ENCODE results near the gene TMEM59.
A peak's percentile ranks its signal among the peaks of the same experiment; 100 is the strongest.
"Not testable (repeated sequence)": the region's sequence is repeated elsewhere in the genome, so short reads cannot be mapped to it uniquely, and the experiment has no call there.

The TMEM59 gene, protein sequence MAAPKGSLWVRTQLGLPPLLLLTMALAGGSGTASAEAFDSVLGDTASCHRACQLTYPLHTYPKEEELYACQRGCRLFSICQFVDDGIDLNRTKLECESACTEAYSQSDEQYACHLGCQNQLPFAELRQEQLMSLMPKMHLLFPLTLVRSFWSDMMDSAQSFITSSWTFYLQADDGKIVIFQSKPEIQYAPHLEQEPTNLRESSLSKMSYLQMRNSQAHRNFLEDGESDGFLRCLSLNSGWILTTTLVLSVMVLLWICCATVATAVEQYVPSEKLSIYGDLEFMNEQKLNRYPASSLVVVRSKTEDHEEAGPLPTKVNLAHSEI

DNA sequence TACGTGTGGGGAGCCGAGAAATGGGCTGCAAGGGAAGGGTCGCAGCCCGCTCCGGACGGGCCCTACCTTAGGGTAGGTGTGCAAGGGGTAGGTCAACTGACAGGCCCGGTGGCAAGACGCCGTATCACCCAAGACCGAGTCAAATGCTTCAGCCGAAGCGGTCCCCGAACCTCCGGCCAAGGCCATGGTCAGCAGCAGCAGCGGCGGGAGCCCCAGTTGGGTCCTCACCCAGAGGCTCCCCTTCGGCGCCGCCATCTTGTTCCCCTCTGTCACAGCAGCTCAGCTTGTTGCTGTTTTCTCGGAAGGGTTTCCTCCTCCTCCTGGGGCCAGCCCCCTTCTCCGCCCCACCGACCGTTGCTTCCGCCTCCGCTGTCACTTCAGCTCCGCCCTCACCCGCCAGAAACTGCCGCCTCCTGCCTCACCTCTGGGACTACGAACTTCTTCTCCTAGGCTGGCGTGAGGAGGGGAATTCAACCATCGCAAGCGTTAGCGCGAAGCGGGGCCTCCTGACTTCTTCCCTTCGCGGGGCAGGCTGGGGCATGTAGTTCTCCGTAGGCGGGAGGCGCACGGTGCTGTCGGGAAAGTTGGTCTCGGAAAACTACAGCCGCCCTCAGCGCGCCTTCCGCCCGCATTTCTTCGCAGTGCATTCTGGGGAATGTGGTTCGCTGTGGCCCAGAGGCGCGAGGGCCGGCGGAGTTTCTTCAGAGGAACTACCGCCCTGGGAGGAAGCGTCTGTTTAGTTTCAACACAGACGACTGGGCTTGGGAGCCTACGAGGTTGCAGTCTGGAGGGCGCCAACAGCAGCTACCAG is at the start of gene TMEM59, which contains the start of gene TCEANC2:
Gene TMEM59, minus strand, starts transcription at position 271 of the 811 bp plus-strand sequence. Its CDS starts 16 bp downstream, at position 255.
Gene TCEANC2, plus strand, starts transcription at position 675 of the 811 bp plus-strand sequence. CDS start 815 bp downstream, outside the sequence.
- H3K4me3 ChIP-seq (ENCODE audit: low read length): peak within 1 kb of the TSS; percentile 91
- TF ChIP-seq, protein P1, sequence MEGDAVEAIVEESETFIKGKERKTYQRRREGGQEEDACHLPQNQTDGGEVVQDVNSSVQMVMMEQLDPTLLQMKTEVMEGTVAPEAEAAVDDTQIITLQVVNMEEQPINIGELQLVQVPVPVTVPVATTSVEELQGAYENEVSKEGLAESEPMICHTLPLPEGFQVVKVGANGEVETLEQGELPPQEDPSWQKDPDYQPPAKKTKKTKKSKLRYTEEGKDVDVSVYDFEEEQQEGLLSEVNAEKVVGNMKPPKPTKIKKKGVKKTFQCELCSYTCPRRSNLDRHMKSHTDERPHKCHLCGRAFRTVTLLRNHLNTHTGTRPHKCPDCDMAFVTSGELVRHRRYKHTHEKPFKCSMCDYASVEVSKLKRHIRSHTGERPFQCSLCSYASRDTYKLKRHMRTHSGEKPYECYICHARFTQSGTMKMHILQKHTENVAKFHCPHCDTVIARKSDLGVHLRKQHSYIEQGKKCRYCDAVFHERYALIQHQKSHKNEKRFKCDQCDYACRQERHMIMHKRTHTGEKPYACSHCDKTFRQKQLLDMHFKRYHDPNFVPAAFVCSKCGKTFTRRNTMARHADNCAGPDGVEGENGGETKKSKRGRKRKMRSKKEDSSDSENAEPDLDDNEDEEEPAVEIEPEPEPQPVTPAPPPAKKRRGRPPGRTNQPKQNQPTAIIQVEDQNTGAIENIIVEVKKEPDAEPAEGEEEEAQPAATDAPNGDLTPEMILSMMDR (conservative IDR thresholded peaks at IDR 0.05; ENCODE audit: low read length): no peak
- DNase-seq (ENCODE audit: low read depth): peak; percentile 99

DNA sequence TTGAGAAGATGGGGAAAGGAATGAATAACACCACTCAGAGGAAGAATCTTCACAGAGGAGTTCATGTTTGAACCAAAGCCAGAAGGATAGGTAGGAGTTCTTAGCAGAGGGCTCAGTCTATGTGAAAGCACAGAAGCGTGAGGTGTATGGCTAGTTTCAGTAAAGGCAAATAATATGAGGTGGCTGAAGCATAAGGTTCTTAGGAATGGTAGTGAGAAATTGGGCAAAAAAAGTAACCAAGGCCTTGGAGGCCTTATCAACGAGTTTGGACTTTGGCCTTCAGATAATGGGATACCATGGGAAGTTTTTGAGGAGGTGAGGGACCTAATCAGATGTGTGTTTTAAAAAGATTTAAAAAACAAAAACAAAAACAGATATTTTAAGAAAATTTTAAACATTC is 47.5 kb upstream of the TMEM59 start:
- H3K4me3 ChIP-seq (ENCODE audit: low read length): no peak overlapping the region
- no peak for DNase-seq (ENCODE audit: low read depth)

DNA sequence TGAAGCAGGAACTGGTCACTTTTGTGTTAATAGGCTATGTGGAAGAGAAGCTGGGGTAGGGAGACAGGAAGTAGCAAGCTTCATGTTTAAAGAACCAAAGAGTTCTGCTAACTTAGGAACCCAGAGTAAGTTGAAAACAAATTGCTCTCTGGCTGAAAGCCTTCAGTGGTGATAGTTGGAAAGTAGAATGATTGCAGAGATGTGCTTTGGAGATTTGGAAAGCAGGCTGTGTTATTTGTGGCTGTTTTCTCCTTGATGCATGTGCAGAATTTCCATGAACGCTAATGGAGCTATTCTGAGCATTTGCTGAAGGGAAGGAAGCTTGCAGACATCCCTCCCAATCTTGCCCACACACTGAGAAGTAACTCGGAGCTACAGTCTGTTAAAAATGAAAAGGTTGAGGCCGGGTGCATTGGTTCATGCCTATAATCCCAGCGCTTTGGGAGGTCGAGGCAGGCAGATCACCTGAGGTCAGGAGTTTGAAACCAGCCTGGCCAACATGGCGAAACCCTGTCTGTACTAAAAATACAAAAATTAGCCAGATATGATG is 46.1 kb upstream of the TMEM59 start:
- TF ChIP-seq, protein P1 (conservative IDR thresholded peaks at IDR 0.05; ENCODE audit: low read length): no peak
- DNase-seq (ENCODE audit: low read depth): no peak
- no peak overlapping the region for H3K4me3 ChIP-seq (ENCODE audit: low read length)

More for the DNA sequence above, 47.5 kb upstream of the TMEM59 start:
- TF ChIP-seq, protein P1 (conservative IDR thresholded peaks at IDR 0.05; ENCODE audit: low read length): no peak

DNA sequence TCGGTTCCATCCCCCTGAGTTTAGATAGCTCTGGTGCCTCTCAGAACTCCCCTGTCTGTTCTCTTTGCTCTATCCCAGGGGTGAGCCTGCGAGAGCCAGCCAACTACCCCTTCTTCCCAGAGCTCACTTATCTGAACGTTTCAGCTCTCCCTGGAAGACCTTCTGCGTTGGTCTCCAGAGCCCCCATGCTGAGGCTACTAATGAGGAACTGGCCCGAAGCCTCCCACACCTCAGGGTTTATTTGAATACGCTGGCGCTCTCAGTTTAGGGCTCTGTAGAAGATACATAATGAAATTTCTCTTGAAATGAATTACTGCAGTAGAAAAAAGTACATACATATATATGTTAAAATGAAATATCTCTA is 43.9 kb upstream of the TMEM59 start:
- no peak overlapping the region for H3K4me3 ChIP-seq (ENCODE audit: low read length)
- no peak for DNase-seq (ENCODE audit: low read depth)
- TF ChIP-seq, protein P1 (conservative IDR thresholded peaks at IDR 0.05; ENCODE audit: low read length): no peak

DNA sequence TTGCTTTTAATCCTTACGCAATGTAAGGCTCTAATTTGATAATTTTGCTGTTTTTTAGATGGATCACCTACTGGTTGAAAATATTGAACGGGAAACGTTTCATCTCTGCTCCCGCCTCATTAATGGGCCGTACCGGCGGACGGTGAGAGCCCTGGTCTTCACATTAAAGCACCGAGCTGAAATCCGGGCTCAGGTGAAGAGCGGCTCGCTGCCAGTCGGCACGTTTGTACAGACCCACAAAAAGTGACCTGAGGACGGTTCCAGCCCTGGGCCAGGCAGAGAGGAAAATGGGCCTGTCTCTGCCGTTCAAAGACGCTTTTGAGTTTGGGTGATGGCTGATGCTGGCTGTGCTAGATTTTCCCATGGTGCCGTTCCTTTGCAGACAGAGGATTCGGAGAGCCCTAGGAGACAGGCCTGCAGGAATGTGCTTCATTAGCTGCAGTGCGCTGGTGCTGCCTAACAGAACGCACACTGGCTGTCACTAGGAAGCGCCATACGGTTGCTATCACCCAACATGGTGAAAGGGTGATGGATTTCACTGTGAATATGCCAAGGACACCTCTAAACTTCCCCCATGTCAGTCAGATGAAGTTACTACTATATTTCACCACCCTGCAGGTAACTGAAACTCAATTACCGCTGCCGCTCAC is 43.3 kb upstream of the TMEM59 start:
- TF ChIP-seq, protein P1 (conservative IDR thresholded peaks at IDR 0.05; ENCODE audit: low read length): no peak
- no peak for DNase-seq (ENCODE audit: low read depth)
- no peak overlapping the region for H3K4me3 ChIP-seq (ENCODE audit: low read length)

DNA sequence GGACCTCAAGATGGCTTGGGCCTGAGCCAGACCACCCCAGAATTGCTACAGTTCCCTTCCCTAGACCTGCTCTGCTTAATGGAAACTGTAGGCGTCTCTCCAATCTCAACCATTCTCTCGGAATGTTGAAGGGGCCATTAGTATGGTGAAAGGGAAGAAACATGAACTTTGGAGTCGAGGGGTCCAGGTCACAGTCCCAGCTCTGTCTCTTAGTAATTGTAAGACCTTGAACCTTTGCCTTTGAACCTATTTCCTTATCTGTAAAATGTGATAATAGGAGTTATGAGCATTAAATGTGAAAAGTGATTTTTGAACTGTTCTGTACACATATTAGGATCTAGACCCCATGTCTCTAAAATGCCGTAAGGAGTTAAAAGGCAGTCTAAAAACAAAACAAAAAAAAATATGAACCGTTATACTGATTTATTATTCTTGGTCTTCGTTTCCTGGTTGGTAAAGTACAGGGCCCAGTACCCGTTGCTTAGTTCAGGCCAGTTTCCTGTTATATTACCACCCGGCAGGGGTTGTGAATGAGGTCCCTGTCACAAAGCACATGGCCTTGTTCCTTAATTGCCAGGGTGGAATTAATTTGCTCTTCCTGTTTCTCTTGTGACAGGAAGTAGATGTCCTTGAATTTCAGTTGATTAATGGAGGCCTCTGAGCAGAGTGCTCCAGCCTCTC is 42.7 kb upstream of the TMEM59 start:
- H3K4me3 ChIP-seq (ENCODE audit: low read length): no peak overlapping the region
- no peak for DNase-seq (ENCODE audit: low read depth)
- TF ChIP-seq, protein P1 (conservative IDR thresholded peaks at IDR 0.05; ENCODE audit: low read length): no peak

DNA sequence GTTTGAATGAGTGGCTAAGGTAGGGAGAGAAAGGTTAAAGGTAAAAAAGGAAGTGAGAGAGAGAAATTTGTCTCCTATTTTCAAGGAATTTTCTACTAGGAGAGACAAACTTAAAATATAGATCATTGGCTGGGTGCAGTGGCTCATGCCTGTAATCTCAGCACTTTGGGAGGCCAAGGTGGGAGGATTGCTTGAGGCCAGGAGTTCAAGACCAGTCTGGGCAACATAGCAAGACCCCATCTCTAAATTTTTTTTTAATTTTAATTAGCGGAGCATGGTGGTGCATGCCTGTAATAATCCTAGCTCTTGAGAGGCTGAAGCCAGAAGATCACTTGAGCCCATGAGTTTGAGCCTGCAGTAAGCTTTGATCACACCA is 41.7 kb upstream of the TMEM59 start:
- not testable (repeated sequence) for DNase-seq (ENCODE audit: low read depth); H3K4me3 ChIP-seq (ENCODE audit: low read length)

All from AG10803 (cell line).